T-helper 2 cell (primary cell): ENCODE results near the gene TLR3.
"Not testable (repeated sequence)": the region's sequence is repeated elsewhere in the genome, so short reads cannot be mapped to it uniquely, and the experiment has no call there.

Source experiments
- DNase-seq, 5 experiments: peaks; one replicate each; pipeline versions ENCODE4 v3.0.0 to v3.0.0-alpha.2; 2012 to 2022

The TLR3 gene

GRCh38 chr4:186050135-186050534, 18.8 kb upstream of the TLR3 start:
- DNase-seq = not testable (repeated sequence)

GRCh38 chr4:186051096-186051495, 17.9 kb upstream of the TLR3 start:
- no peak for DNase-seq

GRCh38 chr4:186058253-186058979, 10.5 kb upstream of the TLR3 start:
- no peak for DNase-seq

- no peak for DNase-seq
These were observed 10.0 kb upstream of the TLR3 start for GRCh38 chr4:186058980-186059316.

GRCh38 chr4:186061921-186062320, 7.0 kb upstream of the TLR3 start:
- DNase-seq = no peak

- DNase-seq = peak in 3 of 5 experiments; percentile 4 to 63 (median 11)
These were observed 1.1 kb upstream of the TLR3 start for GRCh38 chr4:186067757-186068385.

GRCh38 chr4:186069729-186070128, 773 bp downstream of the TLR3 start:
- no peak for DNase-seq

- no peak for DNase-seq
These were observed 3.6 kb downstream of the TLR3 start for GRCh38 chr4:186072516-186072915.

GRCh38 chr4:186074189-186074588, 5.2 kb downstream of the TLR3 start:
- DNase-seq = no peak

GRCh38 chr4:186078981-186079638, 10.2 kb downstream of the TLR3 start:
- DNase-seq = no peak

GRCh38 chr4:186079694-186080093, 10.7 kb downstream of the TLR3 start:
- DNase-seq = no peak

- DNase-seq = no peak
These were observed 12.3 kb downstream of the TLR3 start for GRCh38 chr4:186081202-186081807.

GRCh38 chr4:186082221-186082620, 13.3 kb downstream of the TLR3 start:
- DNase-seq = no peak

GRCh38 chr4:186088523-186088922, 19.6 kb downstream of the TLR3 start:
- DNase-seq = no peak

- DNase-seq = no peak
These were observed 23.3 kb downstream of the TLR3 start for GRCh38 chr4:186092296-186092695.

- DNase-seq = no peak
These were observed 26.4 kb downstream of the TLR3 start for GRCh38 chr4:186095406-186095805.

GRCh38 chr4:186096681-186097165, 27.8 kb downstream of the TLR3 start:
- DNase-seq = no peak

GRCh38 chr4:186097386-186097785, 28.4 kb downstream of the TLR3 start:
- no peak for DNase-seq

- DNase-seq = no peak
These were observed 34.0 kb downstream of the TLR3 start for GRCh38 chr4:186102931-186103330.

- peak in 4 of 5 experiments; percentile 7 to 42 (median 28) for DNase-seq
These were observed 35.3 kb downstream of the TLR3 start, which contains the start of gene FAM149A for GRCh38 chr4:186104114-186104889. TSS of gene FAM149A (plus strand) at chr4:186104704.

- DNase-seq = no peak
These were observed 36.1 kb downstream of the TLR3 start for GRCh38 chr4:186104890-186105646.
